Measurements from ENCODE around the gene INSIG2. TPM values are rescaled to one million over a fixed set of nuclear protein-coding genes. Genes with fewer than 3 reads are reported as not detected.
A peak's percentile ranks its signal among the peaks of the same experiment; 100 is the strongest.

The INSIG2 gene
- total RNA-seq, 1 donor from 2014 or later = 64.2 TPM

GRCh38 chr2:118059919-118060478, 28.3 kb upstream of the INSIG2 start:
- H3K4me1 ChIP-seq = no peaks in the 10 kb centered on the region
- intact Hi-C loops (cut with DNase I) = no loop called here
- no peaks in the 10 kb centered on the region for H3K27me3 ChIP-seq
- H3K27ac ChIP-seq = peak overlapping the region in 1 of 2 donors; percentile 37
- no peak for TF ChIP-seq CTCF (IDR thresholded peaks at IDR 0.05)
- no peak for DNase-seq (ENCODE audit: low spot score in 2 of 2)
- no peaks in the 10 kb centered on the region for H3K9me3 ChIP-seq
- no peak overlapping the region for H3K4me3 ChIP-seq
- no peaks in the 10 kb centered on the region for H3K36me3 ChIP-seq

- DNase-seq (ENCODE audit: low spot score in 2 of 2) = no peak
- no peak overlapping the region for H3K4me3 ChIP-seq
- no peaks in the 10 kb centered on the region for H3K27me3 ChIP-seq
- no peak overlapping the region for H3K27ac ChIP-seq
- peak in 1 of 3 experiments; percentile 22 for TF ChIP-seq CTCF (IDR thresholded peaks at IDR 0.05)
- no peaks in the 10 kb centered on the region for H3K9me3 ChIP-seq
- intact Hi-C loops (cut with DNase I) = no loop called here
- H3K4me1 ChIP-seq = no peaks in the 10 kb centered on the region
- no peaks in the 10 kb centered on the region for H3K36me3 ChIP-seq
These were observed 26.9 kb upstream of the INSIG2 start for GRCh38 chr2:118061135-118061955.

GRCh38 chr2:118062048-118062447, 26.2 kb upstream of the INSIG2 start:
- no peak overlapping the region for H3K27ac ChIP-seq
- TF ChIP-seq CTCF (IDR thresholded peaks at IDR 0.05) = no peak
- no peak for DNase-seq (ENCODE audit: low spot score in 2 of 2)
- no peaks in the 10 kb centered on the region for H3K36me3 ChIP-seq
- H3K9me3 ChIP-seq = no peaks in the 10 kb centered on the region
- no peaks in the 10 kb centered on the region for H3K4me1 ChIP-seq
- H3K4me3 ChIP-seq = no peak overlapping the region
- no peaks in the 10 kb centered on the region for H3K27me3 ChIP-seq
- intact Hi-C loops (cut with DNase I) = no loop called here

- DNase-seq (ENCODE audit: low spot score in 2 of 2) = no peak
- Histone ChIP-seq H3K4me3 (no peak overlapping the region), H3K36me3 (no peaks in the 10 kb centered on the region), H3K9me3 (no peaks in the 10 kb centered on the region), H3K27ac (no peak overlapping the region), H3K4me1 (no peaks in the 10 kb centered on the region), H3K27me3 (no peaks in the 10 kb centered on the region)
- TF ChIP-seq CTCF (IDR thresholded peaks at IDR 0.05) = no peak
- intact Hi-C loops (cut with DNase I) = no loop called here
These were observed 25.6 kb upstream of the INSIG2 start for GRCh38 chr2:118062669-118063068.

- H3K27me3 ChIP-seq = no peaks in the 10 kb centered on the region
- intact Hi-C loops (cut with DNase I) = no loop called here
- TF ChIP-seq CTCF (IDR thresholded peaks at IDR 0.05) = no peak
- H3K9me3 ChIP-seq = no peaks in the 10 kb centered on the region
- H3K4me3 ChIP-seq = no peak overlapping the region
- DNase-seq (ENCODE audit: low spot score in 2 of 2) = no peak
- H3K36me3 ChIP-seq = no peaks in the 10 kb centered on the region
- H3K27ac ChIP-seq = no peak overlapping the region
- H3K4me1 ChIP-seq = no peaks in the 10 kb centered on the region
These were observed 23.1 kb upstream of the INSIG2 start for GRCh38 chr2:118065015-118065706.

Data from ascending aorta (tissue), 2 donors.